HL-60 (cell line): ENCODE results near the gene CD320.

Experiments used
- DNase-seq, 2 experiments: peaks; one replicate each; pipeline ENCODE4 v3.0.0-alpha.2; 2010 to 2020; ENCODE audit warnings: low read depth in 1 of 2, low spot score in 1 of 2
- H3K27ac ChIP-seq: fragments of 250-450 bp; sonication (Bioruptor Pico); replicated peaks from 2 replicates; pipeline ENCODE4 v1.5.1; 2020; ENCODE audit warnings: mild to moderate bottlenecking, moderate library complexity
- H3K27me3 ChIP-seq: fragments of 250-450 bp; sonication (Bioruptor Pico); 2 replicates; pipeline ENCODE4 v1.5.1; 2021; ENCODE audit warnings: mild to moderate bottlenecking, moderate library complexity; ENCODE audit not compliant: insufficient read depth, poor library complexity, severe bottlenecking
- H3K4me3 ChIP-seq: replicated peaks from 2 replicates; pipeline ENCODE4 v1.5.1; 2011; ENCODE audit warnings: mild to moderate bottlenecking, control low read depth, low read length; ENCODE audit not compliant: insufficient read depth
- CTCF ChIP-seq: IDR thresholded peaks from one replicate; pipeline ENCODE4 v1.5.1; 2011; ENCODE audit warnings: low read length, control low read depth, inconsistent platforms; ENCODE audit not compliant: insufficient read depth
- GABPA ChIP-seq: IDR thresholded peaks from 2 replicates; pipeline ENCODE4 v1.6.1; 2012; ENCODE audit warnings: low read depth
- POLR2AphosphoS5 ChIP-seq: IDR thresholded peaks from 2 replicates; pipeline ENCODE4 v1.6.1; 2012; ENCODE audit warnings: low read depth
- SPI1 ChIP-seq: IDR thresholded peaks from 2 replicates; pipeline ENCODE4 v1.6.1; 2012; ENCODE audit warnings: low read depth, mild to moderate bottlenecking, borderline replicate concordance
- TF ChIP-seq, protein P1 (sequence below): IDR thresholded peaks from 2 replicates; pipeline ENCODE4 v1.6.1; 2012; ENCODE audit warnings: low read depth; ENCODE audit not compliant: insufficient replicate concordance

Gene CD320

GRCh38 chr19:8335343-8336071 is 27.3 kb upstream of the CD320 start:
- Histone ChIP-seq H3K27me3 (peaks cover 41% of the 10 kb centered on the region), H3K27ac (no peak overlapping the region), H3K4me3 (no peak overlapping the region)
- DNase-seq = no peak
- no peak for TF ChIP-seq GABPA
- TF ChIP-seq CTCF = no peak
- no peak for TF ChIP-seq SPI1
- no peak for TF ChIP-seq POLR2AphosphoS5
- TF ChIP-seq, protein P1, sequence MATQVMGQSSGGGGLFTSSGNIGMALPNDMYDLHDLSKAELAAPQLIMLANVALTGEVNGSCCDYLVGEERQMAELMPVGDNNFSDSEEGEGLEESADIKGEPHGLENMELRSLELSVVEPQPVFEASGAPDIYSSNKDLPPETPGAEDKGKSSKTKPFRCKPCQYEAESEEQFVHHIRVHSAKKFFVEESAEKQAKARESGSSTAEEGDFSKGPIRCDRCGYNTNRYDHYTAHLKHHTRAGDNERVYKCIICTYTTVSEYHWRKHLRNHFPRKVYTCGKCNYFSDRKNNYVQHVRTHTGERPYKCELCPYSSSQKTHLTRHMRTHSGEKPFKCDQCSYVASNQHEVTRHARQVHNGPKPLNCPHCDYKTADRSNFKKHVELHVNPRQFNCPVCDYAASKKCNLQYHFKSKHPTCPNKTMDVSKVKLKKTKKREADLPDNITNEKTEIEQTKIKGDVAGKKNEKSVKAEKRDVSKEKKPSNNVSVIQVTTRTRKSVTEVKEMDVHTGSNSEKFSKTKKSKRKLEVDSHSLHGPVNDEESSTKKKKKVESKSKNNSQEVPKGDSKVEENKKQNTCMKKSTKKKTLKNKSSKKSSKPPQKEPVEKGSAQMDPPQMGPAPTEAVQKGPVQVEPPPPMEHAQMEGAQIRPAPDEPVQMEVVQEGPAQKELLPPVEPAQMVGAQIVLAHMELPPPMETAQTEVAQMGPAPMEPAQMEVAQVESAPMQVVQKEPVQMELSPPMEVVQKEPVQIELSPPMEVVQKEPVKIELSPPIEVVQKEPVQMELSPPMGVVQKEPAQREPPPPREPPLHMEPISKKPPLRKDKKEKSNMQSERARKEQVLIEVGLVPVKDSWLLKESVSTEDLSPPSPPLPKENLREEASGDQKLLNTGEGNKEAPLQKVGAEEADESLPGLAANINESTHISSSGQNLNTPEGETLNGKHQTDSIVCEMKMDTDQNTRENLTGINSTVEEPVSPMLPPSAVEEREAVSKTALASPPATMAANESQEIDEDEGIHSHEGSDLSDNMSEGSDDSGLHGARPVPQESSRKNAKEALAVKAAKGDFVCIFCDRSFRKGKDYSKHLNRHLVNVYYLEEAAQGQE = no peak

- peaks cover 37% of the 10 kb centered on the region for H3K27me3 ChIP-seq
- TF ChIP-seq GABPA (no peak), SPI1 (no peak), CTCF (no peak), POLR2AphosphoS5 (no peak)
- TF ChIP-seq, protein P1 = no peak
- no peak overlapping the region for H3K4me3 ChIP-seq
- DNase-seq = peak in 1 of 2 experiments; percentile 70
- H3K27ac ChIP-seq = no peak overlapping the region
Observed at GRCh38 chr19:8334458-8335342, 26.5 kb upstream of the CD320 start.

DNA sequence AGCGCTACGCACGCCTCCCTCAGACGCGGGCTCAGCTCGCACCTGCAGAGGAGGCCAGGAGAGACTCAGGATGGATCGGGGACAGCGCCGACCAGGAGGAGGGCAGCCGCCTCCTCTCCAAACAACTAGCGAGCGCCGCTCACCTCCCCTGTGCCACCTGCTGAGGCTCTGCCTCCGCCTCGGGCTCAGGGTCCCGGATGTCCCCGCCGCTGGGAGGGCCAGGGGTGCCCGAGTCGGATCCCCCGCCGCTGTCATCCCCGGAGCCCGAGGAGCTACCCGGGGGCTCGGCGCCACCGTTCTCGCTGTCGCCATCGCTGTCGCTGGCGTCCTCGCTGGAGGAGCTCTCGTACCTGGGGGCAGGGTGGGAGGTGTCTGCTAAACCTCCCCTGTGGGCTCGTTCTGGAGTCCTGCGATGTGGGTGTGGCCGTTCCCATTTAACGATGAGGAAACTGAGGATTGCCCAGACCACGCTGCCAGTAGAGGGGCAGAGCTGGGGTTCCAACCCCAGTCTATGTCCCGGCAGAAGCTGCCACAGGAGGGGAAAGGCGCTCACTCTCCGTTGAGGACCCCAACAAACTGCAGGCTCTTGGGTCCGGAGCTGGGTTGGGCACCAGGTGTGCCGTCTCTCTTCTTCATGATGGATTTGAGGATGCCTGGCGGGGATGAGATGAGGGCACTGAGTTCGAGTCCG is 25.8 kb upstream of the CD320 start:
- H3K4me3 ChIP-seq = no peak overlapping the region
- H3K27ac ChIP-seq = no peak overlapping the region
- DNase-seq = no peak
- no peak for TF ChIP-seq POLR2AphosphoS5
- TF ChIP-seq CTCF = no peak
- no peak for TF ChIP-seq SPI1
- TF ChIP-seq, protein P1 = no peak
- H3K27me3 ChIP-seq = peaks cover 37% of the 10 kb centered on the region
